Embryonic facial prominence (tissue), 1 donor: ENCODE results near the gene HMGB1.
"Not testable (repeated sequence)": the region's sequence is repeated elsewhere in the genome, so short reads cannot be mapped to it uniquely, and the experiment has no call there.

ENCODE experiments used
- DNase-seq: peaks from one replicate; pipeline ENCODE4 v3.0.0-alpha.2; 2016; ENCODE audit errors: extremely low spot score

The HMGB1 gene

GRCh38 chr13:30466358-30466714 lies 600 bp upstream of the HMGB1 start:
- DNase-seq = no peak

GRCh38 chr13:30465343-30465592 lies 468 bp downstream of the HMGB1 start:
- no peak for DNase-seq

- peak; percentile 80 for DNase-seq
Measured at GRCh38 chr13:30464496-30465342, 1.0 kb downstream of the HMGB1 start.

- DNase-seq = peak; percentile 29
Measured at GRCh38 chr13:30463787-30464495, 1.8 kb downstream of the HMGB1 start.

GRCh38 chr13:30461279-30462066 lies 4.3 kb downstream of the HMGB1 start:
- peak; percentile 31 for DNase-seq

GRCh38 chr13:30457306-30457891 lies 8.3 kb downstream of the HMGB1 start:
- DNase-seq = no peak

GRCh38 chr13:30456290-30456689 lies 9.4 kb downstream of the HMGB1 start:
- no peak for DNase-seq

GRCh38 chr13:30454991-30455390 lies 10.7 kb downstream of the HMGB1 start:
- DNase-seq = no peak

GRCh38 chr13:30453727-30454126 lies 12.0 kb downstream of the HMGB1 start:
- DNase-seq = no peak

GRCh38 chr13:30451476-30451875 lies 14.3 kb downstream of the HMGB1 start:
- not testable (repeated sequence) for DNase-seq

- no peak for DNase-seq
Measured at GRCh38 chr13:30450066-30450465, 15.7 kb downstream of the HMGB1 start.

- no peak for DNase-seq
Measured at GRCh38 chr13:30448441-30448840, 17.3 kb downstream of the HMGB1 start.

GRCh38 chr13:30446126-30446500 lies 19.6 kb downstream of the HMGB1 start:
- DNase-seq = no peak

GRCh38 chr13:30443957-30444404 lies 21.8 kb downstream of the HMGB1 start:
- no peak for DNase-seq

- not testable (repeated sequence) for DNase-seq
Measured at GRCh38 chr13:30443491-30443890, 22.2 kb downstream of the HMGB1 start.

- DNase-seq = no peak
Measured at GRCh38 chr13:30442926-30443325, 22.8 kb downstream of the HMGB1 start.

- no peak for DNase-seq
Measured at GRCh38 chr13:30440910-30441703, 24.6 kb downstream of the HMGB1 start.

- DNase-seq = no peak
Measured at GRCh38 chr13:30438286-30438685, 27.4 kb downstream of the HMGB1 start.

GRCh38 chr13:30437177-30437576 lies 28.6 kb downstream of the HMGB1 start:
- no peak for DNase-seq

- no peak for DNase-seq
Measured at GRCh38 chr13:30435911-30436451, 29.8 kb downstream of the HMGB1 start.

- no peak for DNase-seq
Measured at GRCh38 chr13:30431269-30431940, 34.3 kb downstream of the HMGB1 start.
